Activated CD4-positive, CD25-positive, alpha-beta regulatory T cell treated with anti-CD3 and anti-CD28 coated beads, Interleukin-2, amount 50 U/mL, for 72 hours (primary cell): ENCODE results near the gene DSCAML1.

Experiments used
- DNase-seq: peaks from one replicate; pipeline ENCODE4 v3.0.0; 2021

The DSCAML1 gene

GRCh38 chr11:117390743-117391142 lies 406.3 kb downstream of the DSCAML1 start:
- DNase-seq, result no peak

GRCh38 chr11:117387992-117388755 lies 408.8 kb downstream of the DSCAML1 start:
- DNase-seq, result no peak

- no peak for DNase-seq
Observed at GRCh38 chr11:117385906-117386305, 411.1 kb downstream of the DSCAML1 start.

- DNase-seq, result no peak
Observed at GRCh38 chr11:117385471-117385870, 411.5 kb downstream of the DSCAML1 start.

- no peak for DNase-seq
Observed at GRCh38 chr11:117384045-117384444, 413.0 kb downstream of the DSCAML1 start.

- no peak for DNase-seq
Observed at GRCh38 chr11:117382746-117383145, 414.3 kb downstream of the DSCAML1 start.

- no peak for DNase-seq
Observed at GRCh38 chr11:117381481-117382387, 415.3 kb downstream of the DSCAML1 start.

GRCh38 chr11:117380676-117381075 lies 416.3 kb downstream of the DSCAML1 start:
- DNase-seq, result no peak

- no peak for DNase-seq
Observed at GRCh38 chr11:117378976-117379865, 417.8 kb downstream of the DSCAML1 start.
